GM18519 (cell line): ENCODE measurements around the gene STXBP4.

ENCODE experiments used
- ATAC-seq: cut with Tn5 transposase; IDR thresholded peaks from one replicate; pipeline ENCODE4 v1.9.1; 2021; ENCODE audit warnings: mild to moderate bottlenecking, moderate library complexity; ENCODE audit not compliant: unreplicated experiment, low FRiP score

Gene STXBP4

DNA sequence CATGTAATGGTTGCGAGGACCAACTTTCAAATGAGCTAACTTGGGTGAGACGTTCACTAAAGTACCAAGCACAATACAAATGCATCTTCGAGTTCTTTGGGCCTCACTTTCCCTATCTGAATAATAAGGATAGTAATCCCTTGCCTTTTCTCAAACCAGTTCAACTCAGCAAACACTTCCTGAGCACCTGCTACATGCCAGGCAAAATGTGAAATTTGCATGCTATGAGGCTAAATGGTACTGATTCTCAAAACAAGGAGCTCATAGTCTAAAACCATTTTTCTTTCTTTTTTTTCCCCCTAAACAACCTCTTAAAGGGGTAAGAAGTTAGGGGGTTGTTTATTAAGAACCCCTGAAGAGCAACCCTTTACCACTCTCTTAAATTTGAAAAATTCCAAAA, 194.8 kb downstream of the STXBP4 start:
- no peak for ATAC-seq

DNA sequence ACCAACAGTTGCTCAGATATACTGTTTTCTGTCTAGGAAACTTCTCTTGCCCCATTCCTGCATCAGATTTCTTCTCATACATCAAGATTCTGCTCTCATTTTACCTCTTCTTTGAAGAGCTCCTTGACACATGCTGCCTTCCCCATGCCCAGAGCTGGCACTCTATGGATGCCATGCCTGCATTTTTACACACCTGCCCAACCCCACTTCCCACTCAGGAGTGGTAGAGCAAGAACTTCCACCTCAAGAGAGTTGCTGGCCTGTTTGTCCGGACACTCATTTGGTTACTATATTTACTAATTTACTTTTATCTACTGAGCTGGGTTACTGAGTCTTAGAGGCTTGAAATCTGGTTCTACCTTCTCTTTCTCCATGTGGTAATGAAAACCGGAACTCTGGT, 197.9 kb downstream of the STXBP4 start:
- no peak for ATAC-seq

DNA sequence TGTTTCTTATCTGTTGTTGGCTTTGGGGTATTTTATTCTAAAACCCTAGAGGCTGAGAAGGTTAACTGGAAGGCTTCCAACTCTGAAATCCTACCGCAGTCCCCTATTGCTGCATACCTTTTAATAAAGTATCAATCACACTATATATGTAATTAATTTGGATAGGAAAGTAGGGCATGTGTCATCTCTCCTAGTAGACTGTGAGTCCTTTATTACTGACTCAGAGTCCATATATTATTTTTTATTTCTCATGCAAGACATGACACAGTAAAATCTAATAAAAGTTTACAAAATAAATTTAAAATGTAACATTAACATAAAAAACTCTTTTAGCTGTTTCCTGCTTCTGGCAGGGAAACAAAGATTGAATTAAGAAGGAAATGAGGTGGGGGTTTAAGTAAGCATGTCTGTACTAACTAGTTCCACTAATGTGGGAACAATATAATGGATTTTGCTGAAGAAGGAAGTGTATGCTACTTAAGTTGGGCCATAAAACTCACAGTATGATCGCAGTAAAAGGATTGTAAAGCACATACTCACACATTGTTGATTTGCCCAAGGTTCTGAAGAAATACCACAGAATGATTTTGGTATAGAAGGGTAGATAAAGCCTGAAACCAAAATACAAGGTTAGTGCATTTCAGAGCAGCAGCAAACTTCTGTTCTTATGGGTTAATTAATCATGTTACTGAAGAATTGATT, 198.6 kb downstream of the STXBP4 start:
- ATAC-seq, result no peak

DNA sequence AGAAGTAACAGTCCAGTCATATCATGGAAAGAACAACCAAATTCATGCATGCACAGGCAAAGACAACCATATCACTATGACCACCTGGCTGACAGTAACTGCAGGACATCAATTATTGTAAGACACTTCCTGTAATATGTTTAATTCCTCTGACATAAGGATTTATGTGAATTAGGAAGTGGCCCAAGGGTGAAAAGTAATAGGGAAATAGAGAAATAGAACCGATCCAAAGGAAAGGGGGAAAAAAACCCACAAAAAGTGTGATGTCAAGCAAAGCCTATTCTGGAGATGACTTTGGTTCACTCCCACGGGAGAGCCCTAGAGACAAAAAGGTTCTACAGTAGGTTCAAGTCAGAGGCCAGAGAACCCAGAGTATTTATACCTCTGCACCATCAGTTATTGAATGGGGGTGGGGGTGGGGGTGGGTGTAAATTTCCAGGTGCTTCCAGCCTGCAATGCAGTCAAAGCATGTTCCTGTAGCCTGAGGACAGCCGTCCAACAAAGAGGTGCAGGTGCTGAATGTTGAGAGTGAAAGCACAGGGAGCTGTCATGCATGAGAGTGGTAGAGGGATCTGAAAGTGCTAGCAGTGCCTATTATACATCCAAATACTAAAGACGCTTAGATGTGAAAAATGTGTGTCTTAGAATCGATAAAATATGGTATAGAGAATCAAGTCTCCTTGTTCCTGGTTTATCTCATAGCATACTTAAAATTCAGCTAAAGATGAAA, 200.6 kb downstream of the STXBP4 start:
- peak; percentile 83 for ATAC-seq

DNA sequence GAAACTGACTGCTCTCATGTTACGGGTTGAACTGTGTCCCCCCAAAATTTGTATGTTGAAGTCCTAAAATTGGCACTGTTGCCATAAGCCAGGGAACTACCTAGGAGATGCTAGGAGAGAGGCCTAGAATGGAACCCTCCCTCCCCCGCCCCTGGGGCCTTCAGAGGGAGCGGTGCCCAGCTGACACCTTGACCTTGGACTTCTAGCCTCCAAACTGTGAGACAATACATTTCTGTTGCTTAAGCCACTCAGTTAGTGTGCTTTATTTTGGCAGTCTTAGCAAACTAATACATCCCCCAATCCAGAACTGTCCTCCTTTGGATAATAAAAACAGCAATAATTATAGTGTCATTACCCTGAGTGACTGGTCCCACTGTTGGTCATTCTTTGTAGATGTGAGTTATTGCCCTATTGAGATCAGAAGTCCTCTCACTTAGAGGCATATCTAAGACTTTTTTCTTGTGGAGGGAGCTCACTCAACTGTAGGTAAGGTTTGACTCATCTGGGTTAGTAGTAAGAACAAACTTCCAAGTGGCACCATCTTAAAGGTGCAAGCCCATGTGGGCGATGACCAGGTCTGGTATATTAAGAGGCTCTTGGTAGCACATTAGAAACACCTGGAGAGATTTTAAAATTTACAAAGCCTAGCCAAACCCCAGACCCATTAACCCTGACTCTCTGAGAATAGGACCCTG, 203.2 kb downstream of the STXBP4 start:
- peak; percentile 36 for ATAC-seq

DNA sequence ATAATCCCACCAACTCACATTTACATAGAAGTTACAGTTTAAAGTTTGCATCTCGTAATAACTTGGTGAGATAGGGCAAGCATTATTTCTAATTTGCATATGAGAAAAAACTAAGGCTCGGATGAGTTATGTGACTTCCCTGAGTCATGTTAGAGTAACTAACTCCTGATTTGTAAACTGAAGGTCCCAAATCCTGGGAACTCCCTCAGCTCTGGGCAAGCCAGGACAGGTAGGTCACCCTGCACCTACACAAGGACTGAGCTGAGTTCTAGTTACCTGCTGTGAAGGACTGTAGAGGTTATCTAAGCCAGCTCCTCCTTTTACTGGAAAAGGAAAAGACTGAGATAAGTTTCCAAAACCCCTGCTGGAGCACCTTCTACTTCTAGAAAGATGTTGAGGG, 204.0 kb downstream of the STXBP4 start:
- no peak for ATAC-seq

DNA sequence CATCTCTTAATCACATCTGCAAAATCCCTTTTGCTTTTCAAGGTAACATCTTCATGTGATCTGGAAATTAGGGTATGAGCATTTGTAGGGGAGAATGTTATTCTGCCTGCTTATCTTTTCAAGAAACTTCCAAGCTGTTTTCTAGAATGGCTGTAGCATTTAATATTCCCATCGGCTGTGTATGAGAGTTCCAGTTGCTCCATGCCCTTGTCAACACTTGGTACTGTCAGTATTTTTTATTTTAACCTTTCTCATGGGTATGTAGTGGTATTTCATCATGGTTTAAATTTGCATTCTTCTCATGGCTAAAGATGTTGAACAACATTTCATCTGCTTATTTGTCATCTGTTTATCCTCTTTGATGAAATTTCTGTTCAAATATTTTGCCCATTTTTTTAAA, 205.6 kb downstream of the STXBP4 start:
- ATAC-seq, result no peak

DNA sequence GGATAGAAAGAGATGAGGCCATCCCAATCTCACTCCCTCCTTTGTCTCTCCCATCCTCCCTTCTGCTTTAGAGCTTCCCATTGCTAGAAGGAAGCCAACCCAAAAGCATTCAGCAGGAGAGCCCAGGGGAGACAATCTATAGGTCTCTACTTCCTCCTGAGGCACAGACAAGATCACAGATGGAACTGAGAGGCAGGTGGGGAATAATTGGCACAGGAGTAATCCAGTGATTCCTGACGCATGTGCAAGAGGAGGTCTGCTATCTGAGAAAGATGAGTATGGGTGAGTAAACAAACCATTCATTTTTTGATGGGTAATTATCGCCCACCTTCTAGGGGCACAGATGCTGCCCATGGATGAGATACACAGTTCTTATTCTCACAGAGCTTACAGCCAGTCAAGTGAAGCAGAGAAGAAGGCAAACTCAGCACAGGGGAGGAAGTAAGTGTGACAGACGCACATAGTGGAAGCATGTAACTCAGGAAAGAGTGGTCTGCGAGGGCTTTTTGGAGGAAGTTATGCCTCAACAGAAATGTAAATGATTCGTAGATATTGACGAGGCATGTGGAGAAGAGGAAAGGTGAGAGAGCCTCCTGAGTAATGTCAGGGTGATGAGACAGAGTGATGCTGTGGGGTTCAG, 207.3 kb downstream of the STXBP4 start:
- ATAC-seq, result no peak

DNA sequence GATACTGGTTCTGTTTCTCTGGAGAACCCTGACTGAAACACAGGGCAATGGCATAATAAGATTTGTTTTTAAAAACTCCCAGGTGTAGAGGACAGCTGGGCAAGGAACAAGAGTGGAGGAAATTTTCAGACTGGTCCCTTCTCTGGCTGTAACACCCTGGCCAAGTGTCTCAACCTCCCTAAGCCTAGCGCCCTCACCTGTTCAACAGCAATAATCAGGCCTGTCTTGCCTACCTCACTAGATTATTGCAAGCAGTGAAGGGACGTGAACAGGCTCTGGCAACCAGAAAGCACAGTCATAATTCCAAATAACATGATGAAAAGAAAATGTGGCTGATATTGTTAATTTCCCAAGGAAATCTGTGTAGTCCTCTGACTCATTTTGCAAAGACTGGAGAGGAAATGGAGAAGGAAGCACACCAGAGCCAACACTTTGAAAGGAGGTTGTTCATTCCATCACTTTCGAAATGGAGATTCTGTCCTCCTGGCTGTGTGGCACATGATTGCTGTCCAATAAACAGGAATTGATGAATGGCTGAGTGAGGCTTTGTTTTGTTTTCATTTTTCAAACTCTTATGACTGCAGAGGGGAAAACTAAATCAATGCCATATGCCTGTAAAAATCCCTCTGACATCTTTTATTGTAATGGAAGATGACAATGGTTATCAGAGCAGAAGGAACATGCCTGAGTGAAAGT, 208.7 kb downstream of the STXBP4 start:
- ATAC-seq, result no peak

DNA sequence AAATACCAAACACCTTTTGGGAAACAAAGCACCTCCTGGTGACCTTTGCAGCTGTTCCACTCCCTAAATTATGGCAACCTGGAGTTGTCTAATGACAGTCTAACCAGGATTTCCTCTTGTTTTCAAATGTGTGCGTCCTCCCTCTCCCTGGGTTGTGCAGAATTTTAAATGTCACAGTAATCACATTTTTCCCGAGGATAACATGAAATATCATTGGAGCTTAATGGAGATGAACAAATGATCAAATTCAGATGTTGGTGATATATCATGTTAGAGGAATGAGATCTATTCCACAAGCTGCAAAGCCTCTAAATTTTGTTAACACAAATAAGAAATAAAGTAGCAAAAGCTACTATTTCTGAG, 209.3 kb downstream of the STXBP4 start:
- ATAC-seq, result no peak

DNA sequence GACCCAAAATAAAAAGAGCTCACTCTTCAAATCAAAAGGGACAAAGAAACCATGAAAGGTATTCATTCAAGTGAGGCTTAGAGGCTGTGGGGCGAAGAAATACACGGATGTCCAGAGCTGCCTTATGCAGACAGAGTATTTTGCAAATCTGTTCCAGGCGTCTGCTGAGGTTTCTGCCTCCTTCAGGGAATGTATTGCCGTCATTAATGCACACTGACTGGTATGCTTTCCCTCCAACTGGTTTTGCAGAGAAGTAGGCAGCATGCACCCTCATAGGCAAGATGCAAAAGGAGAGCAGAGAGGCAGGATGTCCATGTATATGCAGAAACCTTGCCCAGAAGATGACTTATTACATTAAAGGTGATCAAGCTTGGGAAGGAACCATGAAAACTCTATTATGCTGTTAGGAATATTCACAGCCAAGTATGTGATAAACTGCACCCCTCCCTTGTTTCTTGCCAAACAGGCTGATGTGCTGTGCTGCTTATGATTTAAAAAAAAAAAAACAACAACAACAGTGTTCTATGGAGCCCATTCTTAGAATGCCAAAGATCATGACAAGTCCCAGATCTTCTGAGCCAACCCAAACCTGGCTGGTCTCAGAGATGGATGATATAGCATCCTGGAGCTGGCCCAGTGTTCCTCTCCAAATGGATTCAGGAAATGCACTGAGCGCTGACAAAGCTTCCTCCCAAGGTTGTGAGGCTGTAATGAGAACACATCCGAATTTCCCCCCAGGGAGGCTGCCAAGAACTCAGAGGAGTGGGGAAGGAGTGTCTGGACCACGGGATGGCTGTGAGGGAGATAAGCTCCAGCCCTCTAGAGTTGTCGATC, 218.6 kb downstream of the STXBP4 start:
- no peak for ATAC-seq

DNA sequence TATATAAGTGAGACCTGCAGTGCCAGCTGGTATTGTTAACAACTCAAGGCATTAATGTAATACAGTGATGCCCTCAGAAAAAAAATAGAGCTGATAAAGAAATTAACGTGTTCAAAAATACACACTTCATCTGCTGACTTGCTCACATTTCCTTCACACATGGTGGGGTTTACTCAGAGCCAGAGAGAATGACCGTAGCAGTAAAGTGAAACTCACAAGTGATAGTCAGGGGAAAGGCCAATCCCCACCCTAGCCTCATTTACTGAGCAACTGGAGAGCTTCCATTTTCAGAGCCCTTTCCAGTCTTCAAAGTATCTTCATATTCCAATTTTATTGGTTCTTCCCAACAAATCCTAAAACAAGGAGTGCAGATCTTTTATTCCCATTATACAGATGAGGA, 222.2 kb downstream of the STXBP4 start:
- ATAC-seq, result no peak

DNA sequence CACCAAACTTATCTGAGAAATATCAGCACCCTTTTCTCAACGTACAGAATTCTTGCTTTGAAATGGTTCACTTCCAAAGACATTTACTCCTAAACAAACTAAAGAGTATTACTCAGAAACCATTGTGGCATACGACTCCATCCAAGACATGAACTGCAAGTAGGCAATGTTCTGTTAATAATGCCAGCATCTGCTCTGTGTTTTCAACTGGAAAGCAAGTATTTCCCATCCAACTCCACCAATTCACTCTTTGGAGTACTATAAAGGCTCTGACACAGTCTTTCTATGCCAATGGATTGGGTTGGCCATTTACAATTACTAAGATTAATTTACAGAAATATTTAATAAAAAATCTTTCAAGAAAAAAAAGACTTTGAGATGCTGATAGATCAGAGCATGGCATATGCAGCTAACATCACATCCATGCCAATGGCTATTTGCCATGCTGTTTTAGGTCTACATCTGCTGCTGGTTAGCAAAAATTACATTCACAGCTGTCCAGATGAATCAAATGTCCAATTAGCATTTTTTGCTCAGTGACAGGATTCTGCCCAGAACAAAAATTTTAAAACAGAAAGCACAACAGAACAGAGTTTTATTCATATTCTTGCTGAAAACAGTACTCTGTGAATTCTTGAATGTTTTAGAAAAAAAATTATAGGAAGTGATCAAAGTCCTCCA, 230.3 kb downstream of the STXBP4 start:
- ATAC-seq, result no peak

DNA sequence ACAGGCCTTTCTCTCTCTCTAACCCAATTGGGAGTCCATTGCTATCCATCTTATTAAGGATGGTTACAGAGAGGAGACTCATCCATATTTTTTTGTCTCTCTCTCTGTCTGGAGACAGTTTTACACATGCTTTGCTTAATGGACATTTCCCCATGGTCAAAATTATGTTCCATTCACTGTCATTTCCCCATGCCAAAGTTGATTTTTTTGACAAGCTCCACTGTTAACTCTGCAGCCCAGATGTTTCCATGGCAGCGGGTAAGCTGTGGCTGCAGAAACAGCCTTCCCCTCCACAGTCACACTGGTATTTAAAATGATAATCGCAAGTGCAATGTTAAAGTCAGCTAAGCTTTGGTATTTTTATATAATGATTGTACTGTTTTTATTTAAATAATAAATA, 232.3 kb downstream of the STXBP4 start:
- no peak for ATAC-seq

DNA sequence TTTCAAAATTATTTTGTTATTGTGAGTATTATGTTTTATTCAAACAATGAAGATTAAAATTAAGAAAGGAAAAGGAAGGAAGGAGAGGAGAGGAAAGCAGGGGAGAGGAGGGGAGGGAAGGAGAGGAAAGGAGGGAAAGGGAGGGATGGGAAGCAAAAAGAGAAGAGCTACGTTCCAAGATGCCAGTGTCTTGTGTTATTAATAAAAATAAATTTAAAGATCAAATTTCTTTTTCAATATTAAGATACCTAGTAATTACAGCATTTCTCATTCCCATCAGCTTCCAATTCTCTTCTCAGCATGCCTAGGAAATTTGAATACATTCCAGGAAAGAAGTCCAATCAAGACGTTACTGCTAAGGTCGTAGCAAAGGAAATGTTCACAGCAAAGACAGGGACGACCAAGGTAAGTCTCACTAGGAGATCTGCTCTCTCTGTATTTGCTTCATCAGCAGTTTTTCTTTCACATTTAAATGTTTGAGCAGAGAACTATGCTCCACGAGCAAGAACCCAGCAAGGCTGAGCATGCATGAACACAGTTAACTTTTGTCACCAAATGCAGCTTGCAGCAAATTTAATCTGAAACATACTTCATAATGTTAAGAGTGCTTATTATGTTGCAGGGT, 232.9 kb downstream of the STXBP4 start:
- ATAC-seq, result no peak

DNA sequence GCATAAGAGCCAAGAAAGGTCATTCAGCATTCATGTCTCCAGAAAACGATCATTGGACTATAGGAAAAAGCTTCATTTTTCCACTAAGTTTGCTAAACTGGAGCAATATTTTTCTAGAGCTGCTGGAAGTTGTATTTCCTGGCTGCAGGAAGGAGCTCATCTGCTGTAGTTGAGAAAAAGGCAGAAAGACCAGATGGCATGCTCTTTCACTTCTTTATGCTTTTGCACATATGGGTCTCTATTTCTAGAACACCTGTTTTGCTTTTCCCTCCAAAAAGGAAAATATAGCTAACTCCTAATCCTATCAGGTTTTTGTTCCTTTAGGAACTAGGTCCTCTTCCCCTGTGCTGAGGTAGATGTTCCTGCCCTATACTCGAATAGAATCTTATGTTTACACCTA, 234.3 kb downstream of the STXBP4 start:
- no peak for ATAC-seq

DNA sequence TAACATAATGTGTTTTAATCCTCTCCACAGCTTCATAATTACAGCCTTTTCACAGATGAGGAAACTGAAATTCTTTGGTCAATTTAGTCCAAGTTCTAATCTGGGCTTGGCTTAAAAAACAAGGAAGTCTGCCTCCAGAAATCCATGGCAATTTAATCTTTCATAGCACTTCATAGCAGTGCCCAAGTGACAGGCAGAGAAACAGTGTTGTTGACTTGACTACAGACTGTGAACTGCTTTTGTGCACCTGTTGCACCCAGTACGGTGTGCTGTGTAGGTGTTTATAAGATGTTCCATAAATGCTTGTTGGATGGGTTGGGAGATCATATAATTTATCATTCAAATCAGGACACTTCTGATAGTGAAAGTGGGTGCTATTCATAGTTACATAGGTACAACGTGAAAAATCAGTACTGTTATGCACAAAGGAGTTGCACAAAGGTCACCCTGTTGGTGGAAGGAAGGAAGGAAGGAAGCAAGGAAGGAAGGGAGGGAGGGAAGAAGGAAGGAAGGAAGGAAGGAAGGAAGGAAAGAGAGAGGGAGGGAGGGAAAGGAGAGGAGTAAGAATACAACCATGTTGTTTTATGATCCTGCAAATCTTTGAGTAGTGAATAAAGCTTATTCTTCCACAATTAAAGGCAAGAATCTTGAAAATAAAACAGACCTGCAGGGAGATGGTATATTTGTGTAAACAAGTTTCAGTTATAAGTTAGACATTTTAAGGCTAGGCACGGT, 239.7 kb downstream of the STXBP4 start:
- no peak for ATAC-seq

DNA sequence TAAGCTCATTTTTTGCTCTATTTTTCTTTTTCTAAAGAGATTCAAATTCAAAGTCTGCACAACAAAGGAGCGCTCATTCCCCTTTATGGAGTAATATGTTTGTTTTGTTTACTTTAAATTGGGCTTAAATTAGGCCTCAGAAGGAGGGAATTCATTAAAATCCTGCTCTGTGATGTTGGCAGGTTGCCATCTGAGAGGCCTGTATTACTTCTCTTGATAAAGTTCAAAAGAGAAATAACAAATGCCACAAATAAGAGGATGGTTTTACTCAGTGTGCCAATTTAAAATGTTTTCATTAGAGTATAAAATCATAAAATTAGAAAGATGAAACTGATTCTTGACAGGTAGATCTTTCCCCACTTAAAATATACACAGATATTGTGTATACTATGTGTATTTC, 241.7 kb downstream of the STXBP4 start:
- ATAC-seq, result no peak
